Nephron progenitor cell (in vitro differentiated cells): ENCODE measurements around the gene LMAN1L.

Experiments
- DNase-seq: peaks from one replicate; pipeline ENCODE4 v3.0.0; 2021
- H3K27ac Mint-ChIP-seq: 2 replicates; pipeline ENCODE4 v1.8.0; 2021; ENCODE audit warnings: mild to moderate bottlenecking, moderate library complexity, mixed read lengths
- H3K27me3 Mint-ChIP-seq: 2 replicates; pipeline ENCODE4 v1.8.0; 2021; ENCODE audit warnings: mild to moderate bottlenecking, low read depth, mixed read lengths; ENCODE audit not compliant: poor library complexity
- H3K36me3 Mint-ChIP-seq: 2 replicates; pipeline ENCODE4 v1.8.0; 2021; ENCODE audit warnings: low read depth, mixed read lengths
- H3K4me1 Mint-ChIP-seq: 2 replicates; pipeline ENCODE4 v1.8.0; 2021; ENCODE audit warnings: mixed read lengths
- H3K4me3 Mint-ChIP-seq: 2 replicates; pipeline ENCODE4 v1.8.0; 2021; ENCODE audit warnings: mild to moderate bottlenecking, moderate library complexity, mixed read lengths
- H3K9me3 Mint-ChIP-seq: 2 replicates; pipeline ENCODE4 v1.8.0; 2021; ENCODE audit warnings: mild to moderate bottlenecking, moderate library complexity, mixed read lengths
- CTCF ChIP-seq: fragments of 200-600 bp; sonication (generic); IDR thresholded peaks from 2 replicates; pipeline ENCODE4 v1.5.0; 2021; ENCODE audit warnings: antibody characterized with exemption

Gene LMAN1L

GRCh38 chr15:74775894-74776293 lies 36.7 kb upstream of the LMAN1L start:
- no peak overlapping the region for H3K4me3 Mint-ChIP-seq
- H3K27me3 Mint-ChIP-seq, result peaks cover 11% of the 10 kb centered on the region
- no peak overlapping the region for H3K27ac Mint-ChIP-seq
- no peak for DNase-seq
- TF ChIP-seq CTCF, result no peak
- peaks cover 72% of the 10 kb centered on the region for H3K4me1 Mint-ChIP-seq
- no peaks in the 10 kb centered on the region for H3K9me3 Mint-ChIP-seq
- no peaks in the 10 kb centered on the region for H3K36me3 Mint-ChIP-seq

GRCh38 chr15:74776821-74777768 lies 35.5 kb upstream of the LMAN1L start:
- H3K9me3 Mint-ChIP-seq, result no peaks in the 10 kb centered on the region
- H3K4me1 Mint-ChIP-seq, result peaks cover 69% of the 10 kb centered on the region
- DNase-seq, result no peak
- no peak for TF ChIP-seq CTCF
- peak overlapping the region; percentile 86 for H3K27ac Mint-ChIP-seq
- H3K27me3 Mint-ChIP-seq, result peaks cover 11% of the 10 kb centered on the region
- H3K36me3 Mint-ChIP-seq, result no peaks in the 10 kb centered on the region
- no peak overlapping the region for H3K4me3 Mint-ChIP-seq

- H3K36me3 Mint-ChIP-seq, result no peaks in the 10 kb centered on the region
- no peaks in the 10 kb centered on the region for H3K9me3 Mint-ChIP-seq
- peaks cover 11% of the 10 kb centered on the region for H3K27me3 Mint-ChIP-seq
- H3K4me1 Mint-ChIP-seq, result peaks cover 71% of the 10 kb centered on the region
- peak overlapping the region; percentile 24 for H3K4me3 Mint-ChIP-seq
- DNase-seq, result no peak
- no peak for TF ChIP-seq CTCF
- H3K27ac Mint-ChIP-seq, result peak overlapping the region; percentile 93
Observed at GRCh38 chr15:74777769-74778598, 34.7 kb upstream of the LMAN1L start.

- H3K9me3 Mint-ChIP-seq, result no peaks in the 10 kb centered on the region
- peaks cover 8% of the 10 kb centered on the region for H3K27me3 Mint-ChIP-seq
- H3K27ac Mint-ChIP-seq, result no peak overlapping the region
- DNase-seq, result no peak
- no peak for TF ChIP-seq CTCF
- H3K4me1 Mint-ChIP-seq, result peaks cover 71% of the 10 kb centered on the region
- H3K4me3 Mint-ChIP-seq, result peak overlapping the region; percentile 24
- no peaks in the 10 kb centered on the region for H3K36me3 Mint-ChIP-seq
Observed at GRCh38 chr15:74778599-74778970, 34.0 kb upstream of the LMAN1L start.

- no peak overlapping the region for H3K4me3 Mint-ChIP-seq
- no peak for DNase-seq
- no peaks in the 10 kb centered on the region for H3K9me3 Mint-ChIP-seq
Observed at GRCh38 chr15:74779162-74779648, 33.4 kb upstream of the LMAN1L start.

More at GRCh38 chr15:74779162-74779648, 33.4 kb upstream of the LMAN1L start:
- H3K36me3 Mint-ChIP-seq, result no peaks in the 10 kb centered on the region
- TF ChIP-seq CTCF, result no peak
- peaks cover 7% of the 10 kb centered on the region for H3K27me3 Mint-ChIP-seq
- H3K27ac Mint-ChIP-seq, result no peak overlapping the region
- peaks cover 76% of the 10 kb centered on the region for H3K4me1 Mint-ChIP-seq
